Esophagus squamous epithelium (tissue), 4 donors: ENCODE results near the gene CAMK2D.

ENCODE experiments used
- CTCF ChIP-seq, 6 experiments: fragments of 450-650 bp in 4 of 6; fragments of 200-600 bp in 2 of 6; sonication (generic) in 2 of 6; IDR thresholded peaks; one replicate each; pipeline ENCODE4 v1.5.1; 2016 to 2019; ENCODE audit warnings: antibody characterized with exemption in 6 of 6, mild to moderate bottlenecking in 4 of 6, moderate library complexity in 4 of 6
- POLR2A ChIP-seq, 4 donors: fragments of 450-650 bp; IDR thresholded peaks; one replicate each; pipeline ENCODE4 v1.6.1; 2017; ENCODE audit warnings: antibody characterized with exemption in 4 of 4, mild to moderate bottlenecking in 4 of 4, moderate library complexity in 3 of 4

DNA sequence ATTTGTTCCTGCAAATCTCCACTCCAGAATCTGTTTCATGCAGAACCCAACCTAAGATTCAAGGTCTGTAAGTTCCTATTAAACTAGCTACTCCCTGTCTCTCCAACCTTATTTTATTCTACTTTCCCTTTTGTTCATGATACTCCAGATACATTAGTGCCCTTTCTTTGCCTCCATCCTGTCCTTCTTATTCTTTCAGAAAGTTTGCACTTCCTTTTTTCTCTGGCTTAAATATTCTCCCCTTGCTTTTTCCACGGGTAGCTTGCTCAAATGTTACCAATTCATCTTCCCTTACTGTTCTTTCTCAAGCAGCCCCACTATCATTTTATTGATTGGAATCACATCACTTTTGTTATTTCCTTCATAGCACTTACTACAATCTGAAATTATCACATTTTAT, 72.1 kb downstream of the CAMK2D start:
- TF ChIP-seq CTCF (IDR thresholded peaks at IDR 0.05), result no peak
- no peak for TF ChIP-seq POLR2A (IDR thresholded peaks at IDR 0.05)
